HG02642 (cell line): Measurements from ENCODE around the gene CCND1.

Source experiments
- ATAC-seq: cut with Tn5 transposase; IDR thresholded peaks from one replicate; pipeline ENCODE4 v1.9.1; 2021; ENCODE audit warnings: mild to moderate bottlenecking; ENCODE audit not compliant: unreplicated experiment, poor library complexity

Gene CCND1

GRCh38 chr11:69651834-69652620, 11.1 kb downstream of the CCND1 start:
- ATAC-seq, result no peak

GRCh38 chr11:69652999-69653398, 12.0 kb downstream of the CCND1 start:
- no peak for ATAC-seq

GRCh38 chr11:69653406-69653960, 12.5 kb downstream of the CCND1 start:
- no peak for ATAC-seq

GRCh38 chr11:69654001-69654659, 13.2 kb downstream of the CCND1 start:
- no peak for ATAC-seq

GRCh38 chr11:69654660-69655478, 13.9 kb downstream of the CCND1 start:
- ATAC-seq, result no peak

GRCh38 chr11:69655479-69656428, 14.8 kb downstream of the CCND1 start:
- no peak for ATAC-seq

GRCh38 chr11:69656536-69657455, 15.8 kb downstream of the CCND1 start:
- no peak for ATAC-seq

- ATAC-seq, result no peak
These were observed 16.5 kb downstream of the CCND1 start for GRCh38 chr11:69657456-69657910.

GRCh38 chr11:69657911-69658625, 17.1 kb downstream of the CCND1 start:
- no peak for ATAC-seq

GRCh38 chr11:69658626-69659450, 17.9 kb downstream of the CCND1 start:
- no peak for ATAC-seq

GRCh38 chr11:69659591-69659990, 18.6 kb downstream of the CCND1 start:
- no peak for ATAC-seq

GRCh38 chr11:69660001-69660500, 19.1 kb downstream of the CCND1 start:
- ATAC-seq, result no peak

GRCh38 chr11:69661413-69661715, 20.4 kb downstream of the CCND1 start:
- no peak for ATAC-seq

- no peak for ATAC-seq
These were observed 21.2 kb downstream of the CCND1 start for GRCh38 chr11:69662021-69662698.

- ATAC-seq, result no peak
These were observed 21.9 kb downstream of the CCND1 start for GRCh38 chr11:69662806-69663205.

GRCh38 chr11:69663326-69663725, 22.4 kb downstream of the CCND1 start:
- ATAC-seq, result no peak
